Mucosa of gallbladder (tissue), 1 donor: ENCODE data around the gene RNF186. TPM values are rescaled to one million over a fixed set of nuclear protein-coding genes. Genes with fewer than 3 reads are reported as not detected.

Experiments used
- DNase-seq: peaks from one replicate; pipeline ENCODE4 v3.0.0-alpha.2; 2020; ENCODE audit warnings: low spot score
- total RNA-seq: library from RNA; stranded (reverse); gene quantifications from one replicate; pipeline ENCODE4 v1.2.1, GENCODE V29; 2021
- donor health status: DM: no; HTN: no; CAD: no.

The RNF186 gene
- total RNA-seq, 1 donor from 2014 or later = 0.32 TPM

DNA sequence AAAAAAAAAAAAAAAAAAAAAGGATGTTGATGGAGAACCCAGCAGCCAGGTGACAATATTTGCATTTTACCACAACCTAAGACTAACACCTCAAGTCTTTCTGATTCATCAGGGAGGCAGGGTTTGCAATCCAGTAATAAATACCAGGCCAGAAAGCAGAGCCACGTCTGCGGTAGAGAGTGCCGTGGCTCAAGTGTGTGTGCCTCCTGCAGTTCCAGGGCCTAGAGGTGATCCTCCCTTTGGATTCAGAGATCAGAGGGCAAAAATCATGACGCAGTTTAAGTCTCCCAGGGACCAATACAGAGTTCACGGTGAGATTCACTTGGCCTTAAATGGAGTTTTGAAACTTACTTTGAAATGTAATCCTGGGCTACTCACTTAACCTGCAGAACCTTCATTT lies 50.2 kb downstream of the RNF186 start:
- no peak for DNase-seq

Other genes with a start within 250 kb of the RNF186 start
- gene NBL1, start 171.0 kb downstream of the RNF186 start, total RNA-seq = 154 TPM
- not detected for gene HTR6, start 150.4 kb downstream of the RNF186 start, total RNA-seq
- 31.1 TPM for gene TMCO4, start 15.4 kb downstream of the RNF186 start, total RNA-seq
- gene OTUD3, start 67.1 kb upstream of the RNF186 start, total RNA-seq = 7.4 TPM
- gene PLA2G2E, start 108.3 kb upstream of the RNF186 start, total RNA-seq = not detected
- 19.0 TPM for gene PLA2G2A, start 164.3 kb upstream of the RNF186 start, total RNA-seq